ENCODE measurements around the gene SAA4. TPM values are rescaled to one million over a fixed set of nuclear protein-coding genes. Genes with fewer than 3 reads are reported as not detected.
"Not testable (repeated sequence)": the region's sequence is repeated elsewhere in the genome, so short reads cannot be mapped to it uniquely, and the experiment has no call there.

The SAA4 gene
- total and polyA plus RNA-seq, 3 donors from 2014 or later = 0.84 TPM; not detected in 2

GRCh38 chr11:18259259-18259658 lies 22.7 kb upstream of the SAA4 start:
- Histone ChIP-seq H3K9me3 (no peaks in the 10 kb centered on the region), H3K4me3 (no peak overlapping the region), H3K27ac (no peak overlapping the region), H3K4me1 (no peaks in the 10 kb centered on the region), H3K36me3 (ENCODE audit: low read depth, missing control alignments) (no peaks in the 10 kb centered on the region), H3K27me3 (no peaks in the 10 kb centered on the region)
- DNase-seq = no peak
- TF ChIP-seq POLR2A (IDR thresholded peaks at IDR 0.05) (no peak), CTCF (IDR thresholded peaks at IDR 0.05) (no peak)
- intact Hi-C loops (cut with DNase I; ENCODE audit: low total_unique reads) = no loop called here

GRCh38 chr11:18254781-18255361 lies 18.3 kb upstream of the SAA4 start:
- no peak for TF ChIP-seq POLR2A (IDR thresholded peaks at IDR 0.05)
- TF ChIP-seq CTCF (IDR thresholded peaks at IDR 0.05) = no peak
- Histone ChIP-seq H3K27ac (no peak overlapping the region), H3K9me3 (no peaks in the 10 kb centered on the region), H3K27me3 (no peaks in the 10 kb centered on the region), H3K4me1 (no peaks in the 10 kb centered on the region), H3K36me3 (ENCODE audit: low read depth, missing control alignments) (no peaks in the 10 kb centered on the region), H3K4me3 (no peak overlapping the region)
- DNase-seq = no peak
- intact Hi-C loops (cut with DNase I; ENCODE audit: low total_unique reads) = no loop called here
- WGBS, 2 donors = 61 to 74% methylated on average over 2 of the region's 2 CpGs

DNA sequence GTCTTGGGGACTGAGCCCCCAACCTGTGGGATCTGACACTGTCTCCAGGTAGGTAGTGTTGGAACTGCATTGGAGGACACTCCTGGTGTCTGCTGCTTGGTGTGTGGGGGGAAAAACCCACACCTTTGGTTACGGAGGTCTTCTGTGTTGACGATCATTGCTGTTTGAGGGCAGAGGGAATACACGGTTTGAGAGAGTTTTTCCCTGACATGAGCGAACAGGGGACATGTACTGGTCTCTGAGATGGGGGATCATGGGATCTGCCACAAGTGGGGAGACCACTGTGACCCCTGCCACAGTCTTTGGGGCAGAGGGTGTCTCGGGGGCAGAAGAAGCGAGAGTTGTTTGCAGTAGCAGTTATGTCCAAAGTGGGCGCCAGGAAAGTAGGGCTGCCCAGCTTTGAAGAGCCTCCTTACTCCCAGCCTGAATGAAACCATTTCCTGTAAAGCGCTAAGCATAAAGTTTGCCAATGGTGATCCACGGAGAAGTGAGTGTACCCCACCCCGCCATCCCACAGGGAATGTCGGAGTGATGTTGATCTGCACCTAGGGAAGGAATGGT lies 17.3 kb upstream of the SAA4 start:
- Histone ChIP-seq H3K27me3 (no peaks in the 10 kb centered on the region), H3K4me1 (no peaks in the 10 kb centered on the region), H3K27ac (no peak overlapping the region), H3K9me3 (no peaks in the 10 kb centered on the region), H3K4me3 (no peak overlapping the region), H3K36me3 (ENCODE audit: low read depth, missing control alignments) (no peaks in the 10 kb centered on the region)
- TF ChIP-seq POLR2A (IDR thresholded peaks at IDR 0.05) = no peak
- no peak for TF ChIP-seq CTCF (IDR thresholded peaks at IDR 0.05)
- intact Hi-C loops (cut with DNase I; ENCODE audit: low total_unique reads) = no loop called here
- 78 to 92% methylated on average over 11 of the region's 11 CpGs for WGBS, 2 donors
- no peak for DNase-seq

GRCh38 chr11:18253233-18253632 lies 16.6 kb upstream of the SAA4 start:
- Histone ChIP-seq H3K4me3 (no peak overlapping the region), H3K27ac (no peak overlapping the region), H3K36me3 (ENCODE audit: low read depth, missing control alignments) (no peaks in the 10 kb centered on the region), H3K9me3 (no peaks in the 10 kb centered on the region), H3K27me3 (no peaks in the 10 kb centered on the region), H3K4me1 (no peaks in the 10 kb centered on the region)
- intact Hi-C loops (cut with DNase I; ENCODE audit: low total_unique reads) = no loop called here
- DNase-seq = no peak
- TF ChIP-seq CTCF (IDR thresholded peaks at IDR 0.05) (no peak), POLR2A (IDR thresholded peaks at IDR 0.05) (no peak)
- WGBS, 2 donors = 91 to 92% methylated on average over 3 of the region's 3 CpGs

- H3K4me1 ChIP-seq = no peaks in the 10 kb centered on the region
- H3K27me3 ChIP-seq = no peaks in the 10 kb centered on the region
- H3K9me3 ChIP-seq = no peaks in the 10 kb centered on the region
- H3K27ac ChIP-seq = no peak within 1 kb of the TSS
- H3K36me3 ChIP-seq (ENCODE audit: low read depth, missing control alignments) = no peaks in the 10 kb centered on the region
- WGBS, 2 donors = 72% methylated on average over 3 to 5 of the region's 5 CpGs
- H3K4me3 ChIP-seq = no peak within 1 kb of the TSS
- no peak for DNase-seq
- intact Hi-C loops (cut with DNase I; ENCODE audit: low total_unique reads) = no loop called here
- TF ChIP-seq POLR2A (IDR thresholded peaks at IDR 0.05) = no peak
- no peak for TF ChIP-seq CTCF (IDR thresholded peaks at IDR 0.05)
Measured at GRCh38 chr11:18248561-18248960, 12.0 kb upstream of the SAA4 start, which contains the start of gene SAA2. Gene SAA2, minus strand, starts transcription at chr11:18248668. Its CDS starts 657 bp downstream, at chr11:18248011.

- H3K36me3 ChIP-seq (ENCODE audit: low read depth, missing control alignments); H3K9me3 ChIP-seq; H3K27me3 ChIP-seq; DNase-seq; H3K27ac ChIP-seq; intact Hi-C loops (cut with DNase I; ENCODE audit: low total_unique reads); H3K4me1 ChIP-seq; H3K4me3 ChIP-seq: not testable (repeated sequence)
- 74 to 97% methylated on average over 3 to 4 of the region's 6 CpGs for WGBS, 2 donors
Measured at GRCh38 chr11:18247191-18247581, 10.6 kb upstream of the SAA4 start.

- DNase-seq; intact Hi-C loops (cut with DNase I; ENCODE audit: low total_unique reads); H3K9me3 ChIP-seq; H3K36me3 ChIP-seq (ENCODE audit: low read depth, missing control alignments); H3K4me3 ChIP-seq; H3K4me1 ChIP-seq; H3K27ac ChIP-seq; H3K27me3 ChIP-seq: not testable (repeated sequence)
- 82 to 84% methylated on average over 10 to 11 of the region's 11 CpGs for WGBS, 2 donors
Measured at GRCh38 chr11:18246379-18247190, 10.0 kb upstream of the SAA4 start.

All from testis (tissue), 3 donors.